ELR (cell line): ENCODE results near the gene TH.
"Not testable (repeated sequence)": the region's sequence is repeated elsewhere in the genome, so short reads cannot be mapped to it uniquely, and the experiment has no call there.

ENCODE experiments used
- DNase-seq: peaks from one replicate; pipeline ENCODE4 v3.0.0-alpha.2; 2015; ENCODE audit warnings: low read depth

TH gene

DNA sequence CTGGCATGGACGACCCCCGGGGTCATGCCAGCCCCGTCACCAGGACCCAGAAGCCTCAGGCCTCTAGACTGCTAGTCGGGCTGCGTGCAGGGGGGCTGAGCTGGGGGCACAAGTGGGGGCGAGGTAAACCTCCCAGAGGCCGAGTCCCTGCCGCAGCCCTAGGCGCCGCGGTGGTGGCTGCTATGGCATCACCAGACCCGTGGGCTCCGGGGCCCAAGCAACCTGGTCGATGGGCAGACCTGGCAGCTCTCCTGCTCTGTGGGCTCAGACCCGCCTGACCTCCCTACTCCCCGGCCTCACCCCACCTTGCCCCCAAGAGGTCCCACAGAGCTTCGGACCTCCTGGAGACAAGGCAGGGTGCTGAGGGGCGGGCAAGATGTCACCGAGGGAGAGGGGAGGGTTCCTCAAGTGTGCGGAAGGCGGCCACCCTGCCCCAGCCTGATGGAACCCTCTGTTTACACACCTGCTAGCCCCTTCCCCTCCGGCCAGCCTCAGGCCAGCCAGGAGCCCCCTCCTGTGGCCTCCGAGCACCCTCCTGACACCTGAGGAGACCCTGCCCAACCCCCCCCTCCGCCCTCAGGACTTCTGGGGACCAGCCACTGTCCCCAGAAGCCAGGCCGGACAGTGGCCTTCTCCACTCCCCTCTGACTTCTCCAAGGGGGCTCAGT lies 41.8 kb downstream of the TH start:
- no peak for DNase-seq

DNA sequence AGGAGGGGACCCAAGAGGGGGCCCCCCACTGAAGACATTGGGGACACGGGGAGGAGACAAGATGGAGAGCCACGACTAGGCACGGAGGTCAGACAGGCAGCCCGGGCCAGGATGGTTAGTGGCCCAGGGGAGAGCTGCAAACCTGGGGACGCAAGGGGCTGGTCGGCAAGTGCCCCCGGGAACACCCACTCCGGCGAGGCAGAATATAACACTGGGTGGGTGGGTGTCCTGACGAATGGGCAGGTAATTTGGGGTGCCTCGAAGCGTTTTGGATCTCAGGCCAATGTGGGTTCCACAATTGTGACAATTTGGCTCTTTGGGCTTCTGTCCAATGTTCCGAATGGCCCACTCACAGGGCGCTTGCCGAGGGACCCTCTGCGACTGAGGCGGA lies 42.3 kb downstream of the TH start:
- no peak for DNase-seq

DNA sequence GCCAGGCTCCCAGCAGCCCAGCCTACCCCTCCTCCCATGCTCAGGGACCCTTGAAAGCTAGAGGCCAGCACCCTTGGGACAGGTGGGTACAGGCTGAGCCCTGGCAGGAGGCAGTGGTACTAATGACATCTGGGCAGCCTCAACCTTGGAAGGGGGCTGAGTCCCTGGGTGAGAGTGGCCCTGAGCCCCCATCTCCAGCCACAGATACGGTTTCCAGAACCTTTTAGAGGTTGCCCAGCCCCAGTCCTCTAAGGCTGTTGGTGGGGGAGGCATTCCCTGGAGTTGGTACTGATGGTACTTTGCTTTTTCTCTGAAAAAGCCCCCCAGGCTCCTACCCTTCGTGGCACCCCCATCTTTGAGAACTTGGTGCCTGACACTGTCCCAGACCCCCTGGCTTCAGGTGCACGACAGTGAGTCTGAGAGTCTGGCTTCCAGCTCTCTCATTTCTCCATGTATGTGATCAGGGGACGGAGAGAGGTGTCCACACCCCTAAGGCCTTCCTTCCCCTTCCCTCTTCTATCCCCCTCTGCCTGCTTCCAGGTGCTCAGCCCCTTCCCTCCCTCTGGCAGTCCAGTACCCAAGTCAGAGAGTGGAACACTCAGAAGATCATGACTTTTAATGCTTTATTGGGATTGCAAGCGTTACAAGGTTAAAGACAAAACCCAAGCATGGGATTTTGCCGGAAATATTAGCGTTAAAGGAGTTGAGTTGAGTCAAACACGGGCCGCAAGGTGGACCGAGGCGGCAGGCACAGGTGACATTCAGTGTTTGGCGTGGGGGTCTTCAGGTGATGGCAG lies 42.9 kb downstream of the TH start:
- no peak for DNase-seq

DNA sequence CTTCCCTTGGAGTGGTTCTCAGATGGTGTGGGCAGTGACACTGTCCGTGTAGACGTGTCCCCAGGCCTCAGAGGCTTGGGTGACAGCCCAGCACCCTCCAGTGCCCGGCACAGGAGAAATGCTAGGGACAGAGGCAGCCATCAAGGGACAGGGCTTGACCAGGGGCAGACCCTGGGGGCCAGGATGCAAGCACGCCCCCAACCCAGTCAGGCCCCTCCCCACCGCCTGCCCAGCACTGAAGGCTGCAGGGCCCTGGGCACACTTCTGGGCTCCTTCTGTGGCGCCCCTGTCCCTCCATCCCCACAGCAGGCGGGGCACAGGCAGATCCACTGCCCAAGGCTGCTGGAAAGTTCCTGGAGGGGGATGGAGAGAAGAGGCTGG lies 43.5 kb downstream of the TH start:
- DNase-seq = no peak

DNA sequence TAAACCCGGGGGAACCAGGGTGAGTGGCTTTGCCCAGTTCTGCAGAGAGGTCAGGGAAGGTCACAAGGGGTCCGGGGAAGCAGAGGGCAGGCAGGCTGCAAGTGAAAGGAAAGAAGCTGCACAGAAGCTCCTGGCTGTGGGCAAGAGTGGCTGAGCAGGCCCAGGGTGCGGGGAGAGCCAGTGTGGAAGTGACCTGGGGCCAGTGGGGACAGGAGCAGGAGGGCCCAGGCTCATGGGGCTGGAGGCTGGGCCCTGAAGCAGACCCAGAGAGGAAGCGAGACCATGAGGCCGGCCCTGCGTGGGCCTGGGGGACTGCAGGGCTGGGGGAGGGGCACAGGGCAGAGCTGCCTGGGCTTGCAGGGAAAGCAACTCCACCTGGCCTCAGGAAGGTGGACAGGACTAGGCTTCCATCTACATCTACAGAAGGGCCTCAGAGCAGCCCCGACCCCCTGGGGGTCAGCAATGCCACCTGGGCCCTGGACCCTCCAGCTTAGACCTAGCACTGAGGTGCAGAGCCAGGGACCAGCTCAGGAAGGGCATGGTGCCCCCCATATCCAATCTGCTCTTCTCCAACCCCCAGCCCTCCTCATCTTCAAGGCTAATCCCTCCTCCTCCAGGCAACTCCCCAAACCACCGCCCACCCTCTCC lies 44.0 kb downstream of the TH start:
- no peak for DNase-seq

DNA sequence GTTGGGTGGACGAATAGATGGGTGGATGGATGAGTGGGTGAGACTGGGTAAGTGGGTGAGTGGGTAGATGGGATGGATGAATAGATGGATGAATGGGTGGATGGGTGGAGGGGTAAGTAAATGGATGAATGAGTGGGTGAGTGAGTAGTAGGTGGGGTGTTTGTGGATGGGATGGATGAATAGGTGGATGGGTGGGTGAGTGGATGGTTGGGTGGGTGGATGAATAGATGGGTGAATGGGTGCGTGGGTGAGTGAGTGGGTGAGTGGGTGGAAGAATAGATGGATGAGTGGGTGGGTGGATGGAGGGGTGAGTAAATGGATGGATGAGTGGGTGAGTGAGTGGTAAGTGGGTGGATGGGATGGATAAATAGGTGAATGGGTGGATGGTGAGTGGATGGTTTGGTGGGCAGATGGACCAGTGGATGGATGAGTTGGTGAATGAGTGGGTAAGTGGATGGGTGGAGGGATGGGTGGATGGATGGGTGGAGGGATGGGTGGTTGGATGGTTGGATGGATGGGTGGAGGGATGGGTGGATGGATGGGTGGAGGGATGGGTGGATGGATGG lies 45.0 kb downstream of the TH start:
- no peak for DNase-seq

DNA sequence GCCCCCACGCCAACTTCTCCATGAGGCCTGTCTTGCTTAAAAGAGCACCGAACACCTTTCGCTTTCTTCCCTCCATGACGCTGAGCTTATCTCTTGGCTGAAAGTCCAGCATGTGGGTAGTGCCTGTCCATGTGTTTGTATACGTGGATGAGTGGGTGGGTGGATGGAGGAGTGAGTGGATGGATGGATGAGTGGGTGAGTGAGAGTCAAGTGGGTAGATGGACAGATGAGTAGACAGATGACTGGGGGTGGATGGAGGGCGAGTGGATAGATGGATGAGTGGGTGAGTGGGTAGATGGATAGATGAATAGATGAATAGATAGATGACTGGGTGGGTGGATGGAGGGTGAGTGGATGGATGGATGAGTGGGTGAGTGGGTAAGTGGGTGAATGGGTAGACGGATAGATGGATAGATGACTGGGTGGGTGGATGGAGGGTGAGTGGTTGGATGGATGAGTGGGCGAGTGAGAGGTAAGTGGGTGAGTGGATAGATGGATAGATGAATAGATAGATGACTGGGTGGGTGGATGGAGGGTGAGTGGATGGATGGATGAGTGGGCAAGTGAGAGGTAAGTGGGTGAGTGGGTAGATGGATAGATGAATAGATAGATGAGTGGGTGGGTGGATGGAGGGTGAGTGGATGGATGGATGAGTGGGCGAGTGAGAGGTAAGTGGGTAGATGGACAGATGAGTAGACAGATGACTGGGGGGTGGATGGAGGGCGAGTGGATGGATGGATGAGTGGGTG lies 46.7 kb downstream of the TH start:
- not testable (repeated sequence) for DNase-seq

DNA sequence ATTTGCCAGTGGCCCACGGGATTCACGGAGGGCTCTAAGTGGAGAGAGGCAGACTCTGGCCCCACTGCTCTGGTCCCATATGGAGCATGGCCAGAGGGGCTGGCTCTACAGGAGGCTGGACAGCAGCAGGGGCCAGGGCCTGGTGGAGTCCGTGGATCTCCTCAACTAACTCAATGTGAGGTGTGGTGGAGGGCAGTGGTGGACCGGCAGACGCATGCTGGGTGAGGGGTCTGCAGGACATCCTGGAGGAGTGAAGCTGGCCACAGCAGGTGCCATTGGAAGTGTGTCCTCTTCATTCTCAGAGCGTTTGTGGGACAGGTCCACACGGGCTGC lies 48.0 kb downstream of the TH start:
- no peak for DNase-seq

DNA sequence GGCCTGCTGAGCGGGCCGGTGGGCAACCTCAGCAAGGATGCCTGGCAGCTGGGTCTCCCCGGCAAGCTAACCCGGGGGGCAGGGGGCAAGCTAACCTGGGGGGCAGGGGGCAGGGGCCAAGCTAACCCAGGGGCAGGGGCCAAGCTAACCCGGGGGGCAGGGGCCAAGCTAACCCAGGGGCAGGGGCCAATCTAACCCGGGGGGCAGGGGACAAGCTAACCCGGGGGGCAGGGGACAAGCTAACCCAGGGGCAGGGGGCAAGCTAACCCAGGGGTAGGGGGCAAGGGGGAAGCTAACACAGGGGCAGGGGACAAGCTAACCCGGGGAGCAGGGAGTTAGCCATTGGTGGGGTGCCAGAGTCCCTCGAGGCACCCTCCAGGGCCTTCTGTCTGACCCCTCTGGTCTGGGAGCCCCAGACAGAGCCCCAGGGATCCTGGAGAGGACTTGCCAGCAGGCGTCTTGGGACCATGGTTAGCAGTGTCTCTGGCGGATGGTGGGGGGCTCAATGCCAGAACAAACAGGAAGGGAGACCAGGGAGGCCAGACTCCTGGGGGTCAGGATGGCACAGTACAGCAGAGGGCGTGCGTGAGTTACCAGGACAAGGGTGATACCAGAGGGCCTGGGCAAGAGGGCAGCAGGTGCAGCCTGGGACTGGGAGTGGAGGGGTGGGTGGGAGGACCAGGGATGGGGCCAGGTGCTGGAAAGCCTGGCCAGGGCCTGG lies 48.5 kb downstream of the TH start:
- DNase-seq = no peak

DNA sequence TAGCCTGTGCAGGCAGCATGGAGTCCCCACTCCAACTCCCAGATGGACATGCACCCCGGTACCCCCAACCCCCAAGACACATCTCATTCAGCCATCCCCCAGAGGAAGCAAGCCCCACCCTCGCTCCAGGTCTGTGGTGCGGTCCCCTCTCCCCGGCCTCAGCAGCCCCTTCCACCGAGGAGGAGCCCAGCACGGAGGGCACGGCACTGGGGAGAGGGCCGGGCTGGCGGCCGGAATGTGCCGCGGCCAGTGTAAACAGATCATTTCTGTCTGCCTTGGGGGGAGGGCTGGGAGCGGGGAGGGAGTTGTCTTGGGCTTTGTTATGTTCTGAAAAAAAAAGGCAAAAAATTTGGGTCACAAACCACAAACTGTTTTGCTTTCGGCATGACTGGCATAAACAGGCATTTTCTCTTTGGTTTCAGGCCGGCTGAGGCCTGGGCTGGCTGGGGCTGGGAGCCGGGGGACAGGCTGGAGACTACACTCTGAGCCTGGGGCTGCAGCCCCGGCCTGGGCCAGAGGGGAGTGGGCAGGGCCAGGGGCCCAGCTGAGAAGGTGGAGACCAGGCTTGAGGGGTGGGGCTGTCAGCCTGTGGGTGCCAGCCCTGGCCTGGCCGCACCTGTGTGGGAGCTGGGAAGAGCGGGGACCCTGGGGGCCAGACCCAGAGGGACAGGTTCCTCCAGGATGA lies 49.3 kb downstream of the TH start:
- peak; percentile 26 for DNase-seq

DNA sequence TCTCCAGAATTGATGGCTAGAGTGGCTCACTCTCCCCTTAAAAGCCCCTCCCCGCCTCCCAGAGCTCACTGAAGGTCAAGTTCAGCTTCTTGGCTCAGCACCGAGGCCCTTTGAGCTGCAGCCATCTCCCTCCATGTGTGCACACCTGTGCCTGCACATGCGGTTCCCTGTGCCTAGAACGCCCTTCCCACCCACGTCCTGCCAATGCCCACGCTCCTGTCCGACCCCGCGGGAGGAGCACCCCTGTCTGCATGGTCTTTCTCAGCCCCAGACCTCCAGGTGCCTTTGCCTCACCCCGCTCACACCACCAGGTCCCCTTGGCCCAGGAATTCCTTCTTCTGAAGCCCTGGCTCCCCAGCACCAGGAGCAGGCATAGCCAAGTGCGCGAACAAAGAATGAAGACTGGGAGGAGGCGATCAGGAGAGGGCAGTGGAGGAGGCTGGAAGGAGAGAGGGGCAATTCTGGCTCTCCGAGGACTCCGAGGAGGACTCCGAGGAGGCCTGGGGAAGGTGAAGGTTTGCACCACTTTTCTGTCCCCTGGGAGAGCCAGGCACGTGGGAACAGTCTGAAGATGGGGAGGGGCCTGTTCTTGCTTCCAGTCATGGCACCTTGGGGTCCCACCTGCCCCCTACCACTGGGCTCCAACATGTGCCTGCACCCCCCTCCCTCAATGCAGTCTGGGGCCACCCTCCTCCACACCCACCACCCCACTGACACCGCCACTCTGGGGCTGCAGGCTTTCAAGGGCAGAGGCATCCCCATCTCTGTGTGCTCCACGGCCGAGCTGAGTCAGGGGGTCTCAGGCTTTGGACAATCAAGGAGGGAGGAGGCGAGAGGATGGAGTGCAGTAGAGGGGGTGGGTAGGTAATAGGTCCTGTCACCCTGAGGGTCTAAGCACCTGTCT lies 50.1 kb downstream of the TH start:
- DNase-seq = no peak

DNA sequence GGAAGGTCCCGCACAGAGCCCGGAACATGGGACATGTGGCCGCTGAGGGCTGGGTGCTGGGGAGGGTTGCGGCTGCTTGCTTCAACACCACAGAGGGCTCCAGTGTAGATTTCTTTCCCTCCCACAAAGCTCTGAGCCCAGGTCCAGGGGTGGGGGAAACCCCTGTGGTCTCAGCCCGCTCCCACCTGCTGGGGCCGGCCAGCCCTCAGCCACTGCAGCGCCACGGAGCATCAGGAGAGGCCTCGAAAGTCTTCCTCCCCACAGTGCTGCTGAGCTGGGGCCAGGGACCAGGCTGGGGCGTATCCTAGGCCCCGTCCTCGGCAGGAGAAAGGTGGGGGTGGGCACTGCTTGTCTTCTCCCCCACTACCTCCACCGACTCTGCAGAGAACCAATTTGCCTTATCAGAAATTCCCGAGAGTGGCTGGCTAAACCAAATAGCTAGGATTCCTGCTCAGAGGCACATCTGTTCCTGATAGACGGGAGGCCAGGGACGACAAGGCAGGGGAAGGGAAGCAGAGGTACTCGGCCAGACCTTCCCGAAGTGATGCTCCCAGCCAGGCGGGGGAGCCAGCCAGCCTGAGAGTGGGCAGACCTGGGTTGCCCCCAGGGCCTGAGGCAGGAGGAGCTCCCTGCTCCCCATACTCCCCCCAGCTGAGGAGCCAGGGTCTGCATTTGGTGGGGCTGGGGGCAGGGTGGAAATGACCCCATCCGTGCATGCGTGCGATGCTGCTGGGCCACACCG lies 51.1 kb downstream of the TH start:
- DNase-seq = no peak

DNA sequence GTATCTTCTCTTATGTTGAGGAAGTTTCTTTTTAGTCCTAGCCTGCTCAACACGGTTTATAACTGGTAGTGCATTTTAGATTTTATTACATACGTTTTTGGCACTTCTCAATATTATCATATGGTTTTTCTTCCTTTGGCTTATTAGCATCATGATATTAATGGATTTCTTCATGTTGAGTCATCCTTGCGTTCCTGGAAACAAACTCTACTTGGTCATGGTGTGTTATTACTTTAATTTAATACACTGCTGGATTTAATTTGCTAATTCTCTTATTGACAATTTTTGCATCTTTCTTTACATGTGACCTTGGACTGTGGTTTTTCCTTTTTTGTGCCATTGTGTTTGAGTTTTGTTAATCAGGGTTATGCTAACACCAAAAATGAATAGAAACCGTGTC lies 52.9 kb downstream of the TH start:
- no peak for DNase-seq

DNA sequence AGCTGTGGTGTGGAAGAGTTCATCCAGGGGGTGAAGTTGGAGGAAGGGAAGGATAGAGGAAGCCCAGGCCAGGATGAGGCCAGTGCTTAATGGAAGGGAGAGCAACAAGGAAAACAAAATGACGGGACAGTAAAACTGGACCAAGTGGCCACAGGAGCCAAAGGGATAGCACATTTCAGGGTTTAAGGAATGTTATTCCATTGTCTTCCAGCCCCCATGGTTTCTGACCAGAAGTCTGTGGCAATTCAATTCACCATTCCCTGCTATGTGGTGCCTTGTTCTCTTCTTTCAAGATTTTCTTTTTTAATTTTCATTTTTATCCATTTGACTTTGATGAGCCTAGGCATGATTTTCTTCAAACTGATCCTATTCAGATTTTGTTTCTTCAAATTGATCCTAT lies 54.9 kb downstream of the TH start:
- no peak for DNase-seq

DNA sequence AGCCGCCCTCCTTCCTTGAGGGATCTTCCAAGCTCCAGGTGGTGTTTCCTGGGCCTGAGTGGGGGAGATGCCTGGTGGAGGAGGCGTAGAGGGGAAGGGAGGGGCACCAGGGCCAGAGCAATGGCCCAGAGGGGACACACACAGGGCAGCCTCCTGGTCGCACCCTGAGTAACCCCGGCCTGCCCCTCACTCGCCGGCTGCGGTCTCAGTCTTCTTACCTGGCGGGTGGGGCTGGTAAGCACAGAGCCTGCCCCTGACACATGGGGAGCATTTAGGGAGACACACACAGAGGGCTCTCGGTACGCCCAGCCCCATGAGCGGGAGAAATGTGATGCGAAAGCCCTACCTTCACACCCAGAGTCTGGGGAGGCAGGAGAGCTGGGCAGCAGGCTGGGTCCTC lies 56.3 kb downstream of the TH start:
- no peak for DNase-seq

DNA sequence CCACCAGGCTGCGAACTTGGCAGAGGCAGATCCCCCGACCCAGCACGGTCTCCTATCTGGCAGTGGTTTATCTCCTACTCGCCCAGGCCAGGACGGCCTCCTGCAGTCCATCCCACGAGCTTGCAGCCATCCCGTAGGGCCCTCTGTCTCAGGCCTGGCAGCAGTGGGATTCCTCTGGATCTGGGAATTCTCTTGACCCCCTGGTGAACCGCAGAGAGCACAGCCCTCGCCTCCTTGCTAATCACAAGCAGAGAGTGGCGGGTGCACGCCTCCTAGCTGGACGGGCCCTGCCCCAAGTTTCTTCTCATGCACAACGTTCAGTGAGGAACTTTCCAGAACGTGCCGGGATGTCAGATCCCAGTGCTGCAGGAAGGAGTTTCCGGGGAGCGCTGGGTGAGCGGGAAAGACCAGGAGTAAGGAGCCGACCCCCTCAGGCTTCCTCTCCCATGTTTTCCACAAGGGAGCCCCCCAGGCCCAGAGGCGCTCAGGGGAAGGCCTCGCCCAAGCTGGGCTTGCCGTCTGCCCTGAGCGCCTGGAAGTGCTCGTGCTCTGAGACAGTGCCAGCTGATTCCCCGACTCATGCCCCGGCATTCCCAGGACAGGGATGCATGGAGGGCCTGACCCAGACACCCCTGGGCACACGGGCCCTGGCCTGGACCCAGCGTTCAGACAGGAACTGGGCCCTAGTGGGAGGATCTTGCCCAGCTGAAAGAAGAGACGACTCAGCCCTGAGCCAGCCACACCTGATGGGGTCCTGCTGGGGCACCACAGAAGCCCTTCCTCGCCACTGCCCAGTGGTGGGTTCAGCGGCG lies 57.0 kb downstream of the TH start:
- no peak for DNase-seq
